GM19467 (cell line): ENCODE measurements around the gene TIMM13.
"Not testable (repeated sequence)": the region's sequence is repeated elsewhere in the genome, so short reads cannot be mapped to it uniquely, and the experiment has no call there.

Experiments used
- ATAC-seq: cut with Tn5 transposase; IDR thresholded peaks from one replicate; pipeline ENCODE4 v1.9.1; 2021; ENCODE audit warnings: mild to moderate bottlenecking, moderate library complexity; ENCODE audit not compliant: unreplicated experiment

TIMM13 gene

GRCh38 chr19:2427429-2428320, at the start of gene TIMM13:
TIMM13 (minus strand) TSS chr19:2427586; CDS start chr19:2427533, 53 bp downstream.
- ATAC-seq, result peak; percentile 72

DNA sequence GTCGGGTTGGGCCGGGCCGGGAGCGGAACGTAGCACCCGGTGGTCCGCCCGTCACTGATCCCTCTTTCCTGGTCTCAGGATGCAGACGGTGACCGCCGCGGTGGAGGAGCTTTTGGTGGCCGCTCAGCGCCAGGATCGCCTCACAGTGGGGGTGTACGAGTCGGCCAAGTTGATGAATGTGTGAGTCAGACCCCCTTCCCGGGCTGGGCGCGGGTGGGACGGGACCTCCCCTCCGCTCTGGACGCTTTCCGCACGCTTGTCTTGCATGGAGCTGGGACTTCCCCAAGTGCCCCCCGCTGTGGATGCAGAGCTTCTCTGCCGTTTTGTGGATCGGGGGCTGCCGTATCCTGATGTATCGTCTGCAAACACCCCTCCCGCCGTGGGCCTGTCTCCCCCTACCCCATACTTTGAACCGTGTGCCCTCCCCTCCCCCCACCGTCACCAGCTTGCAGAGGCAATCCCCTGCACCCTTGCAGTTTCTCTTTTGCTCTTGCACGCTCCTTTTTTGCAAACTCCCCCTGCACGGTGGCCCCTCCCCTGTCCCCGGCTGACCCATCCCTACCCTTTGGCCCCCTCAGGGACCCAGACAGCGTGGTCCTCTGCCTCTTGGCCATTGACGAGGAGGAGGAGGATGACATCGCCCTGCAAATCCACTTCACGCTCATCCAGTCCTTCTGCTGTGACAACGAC, 49.2 kb upstream of the TIMM13 start:
- peak; percentile 9 for ATAC-seq

GRCh38 chr19:2475702-2476450, 48.5 kb upstream of the TIMM13 start, which contains the start of gene GADD45B:
GADD45B (plus strand) TSS chr19:2476127; CDS start chr19:2476359, 232 bp downstream.
- ATAC-seq, result peak; percentile 45

GRCh38 chr19:2475018-2475701, 47.8 kb upstream of the TIMM13 start:
- peak; percentile 3 for ATAC-seq

DNA sequence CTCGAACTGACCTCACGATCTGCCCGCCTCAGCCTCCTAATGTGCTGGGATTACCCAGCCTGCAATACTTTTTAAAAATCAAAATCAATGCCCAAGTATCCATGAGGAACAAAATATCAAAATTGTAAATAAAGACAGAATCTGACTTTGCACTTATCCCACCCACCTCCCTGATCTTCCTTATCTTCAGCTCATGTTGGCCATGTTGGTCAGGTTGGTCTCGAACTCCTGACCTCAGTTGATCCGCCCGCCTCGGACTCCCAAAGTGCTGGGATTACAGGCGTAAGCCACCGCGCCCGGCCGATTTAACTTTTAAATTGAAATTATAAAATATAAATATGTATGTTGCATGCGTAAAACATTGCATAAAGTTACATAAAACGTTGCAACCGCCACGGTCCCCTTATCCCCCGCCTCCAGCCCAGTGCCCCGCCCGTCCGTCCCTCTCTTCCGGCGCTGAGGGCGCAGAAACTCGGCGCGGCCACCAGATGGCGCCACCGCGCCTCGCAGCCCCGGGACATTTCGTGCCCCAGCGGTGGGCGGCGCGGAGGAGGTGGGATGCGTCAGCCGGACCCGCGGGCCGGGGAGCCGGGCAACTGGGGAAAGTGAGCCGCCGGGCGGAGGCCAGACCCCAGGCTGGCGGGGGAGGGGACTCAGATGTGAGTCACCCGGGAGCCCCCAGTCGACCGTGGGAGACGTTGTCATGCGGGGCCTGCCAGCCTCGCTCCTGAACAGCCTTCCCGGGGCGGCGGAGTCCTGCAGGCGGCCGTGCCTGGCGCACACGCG, 47.0 kb upstream of the TIMM13 start:
- ATAC-seq, result peak; percentile 22

GRCh38 chr19:2469915-2470200, 42.5 kb upstream of the TIMM13 start:
- ATAC-seq, result not testable (repeated sequence)

GRCh38 chr19:2469102-2469914, 41.9 kb upstream of the TIMM13 start:
- no peak for ATAC-seq

GRCh38 chr19:2468596-2468995, 41.2 kb upstream of the TIMM13 start:
- no peak for ATAC-seq

DNA sequence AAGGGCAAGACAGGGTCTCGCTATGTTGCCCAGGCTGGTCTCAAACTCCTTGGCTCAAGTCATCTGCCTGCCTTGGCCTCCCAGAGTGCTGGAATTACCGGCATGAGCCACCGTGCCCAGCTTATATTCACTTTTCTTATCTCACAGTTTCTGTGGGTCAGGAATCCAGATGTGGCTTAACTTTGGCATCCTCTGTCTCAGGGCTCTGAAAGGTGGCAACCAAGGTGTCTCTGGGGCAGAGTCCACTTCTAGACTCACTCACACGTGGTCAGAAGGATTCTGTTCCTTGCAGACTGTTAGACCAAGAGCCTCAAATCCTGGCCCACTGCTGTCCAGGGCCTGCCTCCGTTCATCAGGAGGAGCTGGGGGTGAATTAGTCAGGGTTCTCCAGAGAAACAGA, 37.0 kb upstream of the TIMM13 start:
- no peak for ATAC-seq

DNA sequence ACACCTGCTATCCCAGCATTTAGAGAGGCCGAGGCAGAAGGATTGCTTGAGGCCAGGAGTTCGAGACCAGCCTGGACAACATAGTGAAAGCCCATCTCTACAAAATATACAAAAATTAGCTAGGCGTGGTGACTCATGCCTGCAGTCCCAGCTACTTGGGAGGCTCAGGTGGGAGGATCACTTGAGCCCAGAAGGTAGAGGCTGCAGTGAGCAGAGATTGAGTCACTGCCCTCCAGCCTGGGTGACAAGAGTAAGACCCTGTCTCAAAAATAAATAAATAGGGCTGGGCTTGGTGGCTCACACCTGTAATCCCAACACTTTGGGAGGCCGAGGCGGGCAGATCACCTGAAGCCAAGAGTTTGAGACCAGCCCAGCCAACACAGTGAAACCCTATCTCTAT, 36.3 kb upstream of the TIMM13 start:
- ATAC-seq, result not testable (repeated sequence)

DNA sequence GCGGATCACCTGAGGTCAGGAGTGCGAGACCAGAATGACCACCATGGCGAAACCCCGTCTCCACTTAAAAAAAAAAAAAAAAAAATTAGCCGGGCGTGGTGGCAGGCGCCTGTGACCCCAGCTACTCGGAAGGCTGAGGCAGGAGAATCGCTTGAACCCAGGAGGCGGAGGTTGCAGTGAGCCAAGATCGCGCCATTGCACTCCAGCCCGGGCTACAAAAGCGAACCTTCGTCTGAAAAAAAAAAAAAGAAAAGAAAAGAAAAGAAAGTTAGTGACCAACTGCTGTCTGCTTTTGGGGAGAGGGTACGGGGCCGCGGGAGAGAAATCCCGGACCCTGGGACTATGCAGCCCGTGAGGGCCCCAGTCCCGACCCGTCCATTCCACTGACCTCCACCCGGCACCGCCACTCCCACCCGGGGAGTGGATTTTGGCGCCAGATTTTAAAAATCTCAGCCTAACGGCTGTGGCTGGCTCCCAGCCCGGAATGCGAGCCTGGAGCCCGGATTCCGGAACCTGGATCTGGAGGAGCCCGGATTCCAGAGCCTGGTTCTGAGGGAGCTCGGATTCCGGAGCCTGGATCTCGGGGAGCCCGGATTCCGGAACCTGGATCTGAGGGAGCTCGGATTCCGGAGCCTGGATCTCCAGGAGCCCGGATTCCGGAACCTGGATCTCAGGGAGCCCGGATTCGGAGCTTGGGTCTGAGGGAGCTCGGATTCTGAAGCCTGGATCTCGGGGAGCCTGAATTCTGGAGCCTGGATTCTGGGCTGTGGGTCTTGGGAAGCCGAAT, 35.4 kb upstream of the TIMM13 start:
- no peak for ATAC-seq

- ATAC-seq, result no peak
Observed at GRCh38 chr19:2461751-2462634, 34.6 kb upstream of the TIMM13 start.

- no peak for ATAC-seq
Observed at GRCh38 chr19:2460245-2460644, 32.9 kb upstream of the TIMM13 start.

DNA sequence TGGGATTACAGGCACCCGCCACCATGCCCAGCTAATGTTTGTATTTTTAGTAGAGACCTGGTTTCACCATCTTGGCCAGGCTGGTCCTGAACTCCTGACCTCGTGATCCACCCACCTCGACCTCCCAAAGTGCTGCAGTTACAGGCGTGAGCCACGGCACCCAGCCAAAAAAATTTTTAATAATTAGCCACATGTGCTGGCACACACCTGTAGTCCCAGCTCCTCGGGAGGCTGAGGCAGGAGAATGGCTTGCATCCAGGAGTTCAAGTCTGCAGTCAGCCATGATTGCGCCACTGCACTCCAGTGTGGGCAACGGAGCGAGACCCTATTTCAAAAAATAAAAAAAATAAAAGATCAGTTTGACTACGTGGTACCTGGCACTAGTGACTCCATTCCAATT, 31.4 kb upstream of the TIMM13 start:
- not testable (repeated sequence) for ATAC-seq

- ATAC-seq, result no peak
Observed at GRCh38 chr19:2458054-2458453, 30.7 kb upstream of the TIMM13 start.

- ATAC-seq, result no peak
Observed at GRCh38 chr19:2457394-2458037, 30.1 kb upstream of the TIMM13 start.
